Right lobe of liver (tissue), 4 donors: ENCODE results near the gene NKX2-2.

ENCODE experiments used
- POLR2A ChIP-seq: fragments of 450-650 bp; IDR thresholded peaks from one replicate; pipeline ENCODE4 v1.6.1; 2017; ENCODE audit warnings: antibody characterized with exemption, mild to moderate bottlenecking
- TF ChIP-seq, protein P1 (sequence below), 4 donors: fragments of 200-600 bp in 3 of 4; fragments of 450-650 bp in 1 of 4; IDR thresholded peaks; one replicate each; pipeline versions ENCODE4 v1.5.1 to v1.8.0; 2016 to 2022; ENCODE audit warnings: antibody characterized with exemption in 4 of 4, mild to moderate bottlenecking in 2 of 4
- donor health status: DM: no; HTN: no; CAD: no.
- donor health status: DM: no; HTN: no; CAD: no.
- donor health status: DM: no; HTN: yes; CAD: no.

DNA sequence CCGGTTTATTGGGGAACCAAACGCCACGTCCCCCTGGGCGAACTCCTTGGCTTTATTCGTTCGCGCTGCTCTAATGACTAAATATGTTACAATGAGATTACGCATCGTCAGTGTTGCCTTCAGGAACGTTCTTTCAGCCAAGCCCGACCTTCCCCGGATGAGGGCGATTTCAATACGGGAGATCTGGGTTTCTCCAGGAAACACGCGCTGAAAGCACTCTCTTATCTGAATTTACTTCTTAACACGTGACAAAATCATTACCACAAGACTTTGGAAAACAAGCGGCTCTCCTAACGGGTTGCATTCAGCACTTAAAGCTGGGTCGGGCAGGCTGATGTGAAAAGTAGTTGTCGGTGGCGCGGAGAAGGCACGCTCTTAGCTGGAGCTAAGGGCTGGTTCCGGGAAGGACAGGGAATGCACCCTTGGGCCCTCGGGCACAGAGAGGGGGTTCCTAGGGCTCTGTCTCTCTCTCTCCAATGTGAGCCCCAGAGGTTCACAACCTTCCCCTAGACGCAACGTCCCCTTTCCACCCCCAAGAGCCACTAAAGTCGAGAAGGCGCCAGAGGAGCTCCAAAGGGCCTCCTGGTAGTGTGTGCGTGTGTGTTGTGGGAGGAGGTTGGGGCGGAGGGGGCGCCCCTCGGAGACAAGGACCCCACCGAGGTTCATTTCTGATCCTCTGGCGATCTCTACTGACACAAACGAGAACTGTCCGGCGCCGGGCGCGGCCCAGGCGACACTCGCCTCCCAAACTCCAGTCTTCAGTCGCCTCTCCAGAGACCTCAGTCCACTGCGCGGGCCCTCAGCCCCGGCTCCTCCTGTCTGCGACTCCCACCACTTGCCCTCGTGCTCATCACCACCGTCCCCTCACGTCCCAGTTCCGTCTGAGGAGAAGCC is 7.1 kb upstream of the NKX2-2 start:
- TF ChIP-seq, protein P1, sequence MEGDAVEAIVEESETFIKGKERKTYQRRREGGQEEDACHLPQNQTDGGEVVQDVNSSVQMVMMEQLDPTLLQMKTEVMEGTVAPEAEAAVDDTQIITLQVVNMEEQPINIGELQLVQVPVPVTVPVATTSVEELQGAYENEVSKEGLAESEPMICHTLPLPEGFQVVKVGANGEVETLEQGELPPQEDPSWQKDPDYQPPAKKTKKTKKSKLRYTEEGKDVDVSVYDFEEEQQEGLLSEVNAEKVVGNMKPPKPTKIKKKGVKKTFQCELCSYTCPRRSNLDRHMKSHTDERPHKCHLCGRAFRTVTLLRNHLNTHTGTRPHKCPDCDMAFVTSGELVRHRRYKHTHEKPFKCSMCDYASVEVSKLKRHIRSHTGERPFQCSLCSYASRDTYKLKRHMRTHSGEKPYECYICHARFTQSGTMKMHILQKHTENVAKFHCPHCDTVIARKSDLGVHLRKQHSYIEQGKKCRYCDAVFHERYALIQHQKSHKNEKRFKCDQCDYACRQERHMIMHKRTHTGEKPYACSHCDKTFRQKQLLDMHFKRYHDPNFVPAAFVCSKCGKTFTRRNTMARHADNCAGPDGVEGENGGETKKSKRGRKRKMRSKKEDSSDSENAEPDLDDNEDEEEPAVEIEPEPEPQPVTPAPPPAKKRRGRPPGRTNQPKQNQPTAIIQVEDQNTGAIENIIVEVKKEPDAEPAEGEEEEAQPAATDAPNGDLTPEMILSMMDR (IDR thresholded peaks at IDR 0.05) = no peak
- TF ChIP-seq POLR2A = no peak
